HFF-Myc (cell line): ENCODE measurements around the gene RGS6.

Experiments
- DNase-seq: peaks from one replicate; pipeline ENCODE4 v3.0.0-alpha.2; 2011; ENCODE audit warnings: low read depth; ENCODE audit errors: extremely low read depth
- H3K4me3 ChIP-seq: replicated peaks from 2 replicates; pipeline ENCODE4 v1.5.1; 2011; ENCODE audit warnings: low read depth, mild to moderate bottlenecking, control low read depth, low read length
- CTCF ChIP-seq: IDR thresholded peaks from 2 replicates; pipeline ENCODE4 v1.5.1; 2012; ENCODE audit warnings: mild to moderate bottlenecking, low read depth, low read length, control low read depth; ENCODE audit errors: missing control alignments

RGS6 gene

GRCh38 chr14:72615451-72616121 is 683.4 kb downstream of the RGS6 start:
- no peak overlapping the region for H3K4me3 ChIP-seq
- no peak for DNase-seq
- no peak for TF ChIP-seq CTCF
